Calu3 (cell line): Measurements from ENCODE around the gene TRMT10B. TPM values are rescaled to one million over a fixed set of nuclear protein-coding genes. Genes with fewer than 3 reads are reported as not detected.

Source experiments
- BruUV-seq: library from RNA; stranded (reverse); fragments of 400-500 nt; replicated peaks from 2 replicates; lab custom pipeline; 2021; lab: Mats Ljungman, UMichigan
- CTCF ChIA-PET: fragments of 300-600 bp; sonication (Branson Sonifier 250); formaldehyde crosslinking; loops from one replicate; lab custom pipeline; 2022; ENCODE audit warnings: antibody characterized with exemption; lab: Charles Lee
- DNase-seq: peaks from one replicate; pipeline ENCODE4 v3.0.0; 2022
- H3K27ac Mint-ChIP-seq: one replicate; pipeline ENCODE4 v1.8.0; 2022; ENCODE audit warnings: mixed read lengths; ENCODE audit not compliant: unreplicated experiment
- H3K27me3 Mint-ChIP-seq: one replicate; pipeline ENCODE4 v1.8.0; 2022; ENCODE audit warnings: mixed read lengths; ENCODE audit not compliant: unreplicated experiment
- H3K36me3 Mint-ChIP-seq: one replicate; pipeline ENCODE4 v1.8.0; 2022; ENCODE audit warnings: mild to moderate bottlenecking, moderate library complexity, mixed read lengths; ENCODE audit not compliant: insufficient read depth, unreplicated experiment
- H3K4me1 Mint-ChIP-seq: one replicate; pipeline ENCODE4 v1.8.0; 2022; ENCODE audit warnings: mild to moderate bottlenecking, low read depth, mixed read lengths; ENCODE audit not compliant: unreplicated experiment
- H3K4me3 Mint-ChIP-seq: one replicate; pipeline ENCODE4 v1.8.0; 2022; ENCODE audit warnings: mild to moderate bottlenecking, low read depth, moderate library complexity, mixed read lengths; ENCODE audit not compliant: unreplicated experiment
- H3K9me3 Mint-ChIP-seq: one replicate; pipeline ENCODE4 v1.8.0; 2022; ENCODE audit warnings: low read depth, mixed read lengths; ENCODE audit not compliant: unreplicated experiment
- CTCF ChIP-seq: fragments of 200-600 bp; IDR thresholded peaks from one replicate; pipeline ENCODE4 v1.8.0; 2022; ENCODE audit warnings: antibody characterized with exemption; ENCODE audit not compliant: unreplicated experiment
- intact Hi-C: fragments of 100-400 bp; cut with micrococcal nuclease; formaldehyde crosslinking; loops from one replicate; pipeline ENCODE4 v1.10.0; 2022; ENCODE audit not compliant: unreplicated experiment
- total RNA-seq: library from RNA; stranded (reverse); gene quantifications from 2 replicates; pipeline ENCODE4 v1.2.3, GENCODE V29; 2022

TRMT10B gene
- total RNA-seq, 1 experiment from 2014 or later: 4.1 TPM

- Mint-ChIP-seq H3K9me3 (no peaks in the 10 kb centered on the region), H3K36me3 (no peaks in the 10 kb centered on the region), H3K27me3 (peaks cover 46% of the 10 kb centered on the region), H3K27ac (no peak overlapping the region), H3K4me1 (no peaks in the 10 kb centered on the region), H3K4me3 (no peak overlapping the region)
- no peak for DNase-seq
- no TSS peak for BruUV-seq
- intact Hi-C loops: no loop called here
- CTCF ChIA-PET: no interaction called here
- TF ChIP-seq CTCF: no peak
Observed at GRCh38 chr9:37732086-37732741, 21.4 kb upstream of the TRMT10B start.

GRCh38 chr9:37732952-37733351 is 20.7 kb upstream of the TRMT10B start:
- no peak for DNase-seq
- Mint-ChIP-seq H3K4me3 (no peak overlapping the region), H3K9me3 (no peaks in the 10 kb centered on the region), H3K36me3 (no peaks in the 10 kb centered on the region), H3K4me1 (no peaks in the 10 kb centered on the region), H3K27ac (no peak overlapping the region), H3K27me3 (peaks cover 38% of the 10 kb centered on the region)
- CTCF ChIA-PET: no interaction called here
- no TSS peak for BruUV-seq
- intact Hi-C loops: no loop called here
- no peak for TF ChIP-seq CTCF

- Mint-ChIP-seq H3K36me3 (no peaks in the 10 kb centered on the region), H3K27ac (no peak overlapping the region), H3K27me3 (peaks cover 28% of the 10 kb centered on the region), H3K9me3 (no peaks in the 10 kb centered on the region), H3K4me1 (no peaks in the 10 kb centered on the region), H3K4me3 (no peak overlapping the region)
- intact Hi-C loops: no loop called here
- CTCF ChIA-PET: no interaction called here
- no peak for DNase-seq
- BruUV-seq: no TSS peak
- no peak for TF ChIP-seq CTCF
Observed at GRCh38 chr9:37739222-37739621, 14.4 kb upstream of the TRMT10B start.

GRCh38 chr9:37740128-37740527 is 13.5 kb upstream of the TRMT10B start:
- H3K9me3 Mint-ChIP-seq: no peaks in the 10 kb centered on the region
- no TSS peak for BruUV-seq

More at GRCh38 chr9:37740128-37740527, 13.5 kb upstream of the TRMT10B start:
- CTCF ChIA-PET: no interaction called here
- Mint-ChIP-seq H3K4me1 (no peaks in the 10 kb centered on the region), H3K36me3 (no peaks in the 10 kb centered on the region), H3K4me3 (no peak overlapping the region), H3K27me3 (peaks cover 19% of the 10 kb centered on the region), H3K27ac (no peak overlapping the region)
- intact Hi-C loops: loop anchor here (10.0 kb wide), 1 partner anchor 525 kb away; no protein-coding TSS in a partner anchor
- DNase-seq: no peak
- no peak for TF ChIP-seq CTCF
